PC-3 (cell line): Measurements from ENCODE around the gene KCTD16. TPM values are rescaled to one million over a fixed set of nuclear protein-coding genes. Genes with fewer than 3 reads are reported as not detected.

Experiments used
- ATAC-seq: fragments of 200-7000 bp; cut with Tn5 transposase; 2 replicates; pipeline ENCODE4 v1.9.1; 2020; ENCODE audit warnings: mild to moderate bottlenecking, moderate library complexity
- BruUV-seq: library from RNA; stranded (reverse); fragments of 400-500 nt; replicated peaks from 2 replicates; lab custom pipeline; 2021; lab: Mats Ljungman, UMichigan
- CTCF ChIA-PET: fragments of 300-600 bp; sonication (Branson Sonifier 250); formaldehyde crosslinking; loops from one replicate; lab custom pipeline; 2022; ENCODE audit warnings: antibody characterized with exemption; lab: Charles Lee
- POLR2A ChIA-PET: fragments of 300-600 bp; sonication (Branson Sonifier 250); formaldehyde crosslinking; loops from one replicate; lab custom pipeline; 2022; ENCODE audit warnings: antibody characterized with exemption; ENCODE audit not compliant: unreplicated experiment; lab: Charles Lee
- DNase-seq: peaks from one replicate; pipeline ENCODE4 v3.0.0-alpha.2; 2015
- H2AFZ ChIP-seq: fragments of 300-600 bp; sonication (generic); 2 replicates; pipeline ENCODE4 v1.6.0; 2016; ENCODE audit warnings: antibody characterized with exemption, low read length
- H3F3A ChIP-seq: fragments of 300-600 bp; sonication (generic); one replicate; pipeline ENCODE4 v1.6.0; 2017; ENCODE audit warnings: antibody characterized with exemption, low read length, control low read depth, mild to moderate bottlenecking; ENCODE audit not compliant: unreplicated experiment
- H3K27ac ChIP-seq: fragments of 300-600 bp; sonication (generic); 2 replicates; pipeline ENCODE4 v1.5.1; 2016; ENCODE audit warnings: mild to moderate bottlenecking, low read length
- H3K27me3 ChIP-seq: fragments of 300-600 bp; sonication (generic); 2 replicates; pipeline ENCODE4 v1.6.1; 2016; ENCODE audit warnings: low read length, mixed read lengths
- H3K36me3 ChIP-seq: fragments of 300-600 bp; sonication (generic); 2 replicates; pipeline ENCODE4 v1.6.1; 2016; ENCODE audit warnings: low read depth, mixed run types, low read length, mixed read lengths
- H3K4me1 ChIP-seq: fragments of 300-600 bp; sonication (generic); 2 replicates; pipeline ENCODE4 v1.5.1; 2016; ENCODE audit warnings: low read length; ENCODE audit not compliant: insufficient read depth
- H3K4me2 ChIP-seq: fragments of 300-600 bp; sonication (generic); 2 replicates; pipeline ENCODE4 v1.6.0; 2016; ENCODE audit warnings: low read length
- H3K4me3 ChIP-seq: fragments of 300-600 bp; sonication (generic); 2 replicates; pipeline ENCODE4 v1.5.1; 2016; ENCODE audit warnings: mild to moderate bottlenecking, low read length, mixed read lengths
- H3K79me2 ChIP-seq: fragments of 300-600 bp; sonication (generic); 2 replicates; pipeline ENCODE4 v1.6.1; 2017; ENCODE audit warnings: low read length, mixed read lengths
- H3K9ac ChIP-seq: fragments of 300-600 bp; sonication (generic); 2 replicates; pipeline ENCODE4 v1.6.0; 2016; ENCODE audit warnings: mild to moderate bottlenecking, low read length
- H3K9me2 ChIP-seq: fragments of 300-600 bp; sonication (generic); replicated peaks from 2 replicates; pipeline ENCODE4 v1.6.1; 2016; ENCODE audit warnings: mixed run types, low read length, mixed read lengths
- H3K9me3 ChIP-seq: fragments of 300-600 bp; sonication (generic); 2 replicates; pipeline ENCODE4 v1.6.1; 2016; ENCODE audit warnings: low read length, mixed read lengths
- H4K20me1 ChIP-seq: fragments of 300-600 bp; sonication (generic); 2 replicates; pipeline ENCODE4 v1.6.1; 2016; ENCODE audit warnings: low read length, mixed read lengths
- CTCF ChIP-seq: fragments of 300-600 bp; sonication (generic); conservative IDR thresholded peaks from 2 replicates; pipeline ENCODE4 v1.5.1; 2017; ENCODE audit warnings: antibody characterized with exemption, low read depth, mild to moderate bottlenecking, low read length
- EZH2 ChIP-seq: fragments of 300-600 bp; sonication (generic); IDR thresholded peaks from one replicate; pipeline ENCODE4 v1.6.1; 2017; ENCODE audit warnings: antibody characterized with exemption, mild to moderate bottlenecking, low read length; ENCODE audit not compliant: unreplicated experiment
- EZH2phosphoT487 ChIP-seq: fragments of 300-600 bp; sonication (generic); IDR thresholded peaks from 2 replicates; pipeline ENCODE4 v1.6.1; 2018; ENCODE audit warnings: mild to moderate bottlenecking, antibody characterized with exemption, low read length, borderline replicate concordance
- intact Hi-C: fragments of 100-400 bp; cut with micrococcal nuclease; formaldehyde crosslinking; loops from 2 replicates; pipeline ENCODE4 v1.9.0; 2023
- total RNA-seq: library from RNA; depleted of rRNA; stranded (reverse); fragments of >200 nt; gene quantifications from 2 replicates; pipeline ENCODE4 v1.2.3, GENCODE V29; 2014

Gene KCTD16
- total RNA-seq, 1 experiment from 2014 or later, result not detected

DNA sequence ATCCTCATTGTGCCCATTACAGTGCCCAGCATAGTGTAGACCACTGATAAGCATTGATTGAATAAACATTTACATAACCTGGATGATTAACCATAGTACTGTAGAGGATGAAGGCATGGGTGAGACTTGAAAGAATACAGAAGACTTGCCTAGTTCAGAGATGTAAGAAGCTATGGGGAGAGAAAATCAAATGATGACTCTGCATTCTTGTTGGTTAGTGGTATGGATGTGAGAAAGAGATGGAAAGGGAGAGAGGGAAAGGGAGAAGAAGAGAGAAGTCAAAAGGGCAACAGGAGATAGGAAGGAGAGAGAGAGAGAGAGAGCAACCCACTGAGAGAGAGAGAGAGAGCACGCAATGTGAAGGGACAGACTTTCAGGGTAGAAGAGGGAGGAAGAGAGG, 27.0 kb upstream of the KCTD16 start:
- Histone ChIP-seq H3K36me3 (no peaks in the 10 kb centered on the region), H3K27ac (no peak overlapping the region), H2AFZ (no peak overlapping the region), H3K9ac (no peak overlapping the region), H3K27me3 (no peaks in the 10 kb centered on the region), H3F3A (no peaks in the 10 kb centered on the region), H4K20me1 (no peaks in the 10 kb centered on the region), H3K4me3 (no peak overlapping the region), H3K4me2 (no peak overlapping the region), H3K9me2 (no peaks in the 10 kb centered on the region), H3K79me2 (no peaks in the 10 kb centered on the region), H3K9me3 (no peaks in the 10 kb centered on the region), H3K4me1 (peaks cover 7% of the 10 kb centered on the region; the same call in 1 of the 2 replicates)
- no TSS peak for BruUV-seq
- no peak for DNase-seq
- intact Hi-C loops, result loop anchor here (2.0 to 10.0 kb wide), 4 partner anchors 175 to 439 kb away; no protein-coding TSS in a partner anchor
- no peak for ATAC-seq
- TF ChIP-seq EZH2, result no peak
- TF ChIP-seq EZH2phosphoT487, result no peak
- TF ChIP-seq CTCF, result no peak
- ChIA-PET CTCF (no interaction called here), POLR2A (no interaction called here)

DNA sequence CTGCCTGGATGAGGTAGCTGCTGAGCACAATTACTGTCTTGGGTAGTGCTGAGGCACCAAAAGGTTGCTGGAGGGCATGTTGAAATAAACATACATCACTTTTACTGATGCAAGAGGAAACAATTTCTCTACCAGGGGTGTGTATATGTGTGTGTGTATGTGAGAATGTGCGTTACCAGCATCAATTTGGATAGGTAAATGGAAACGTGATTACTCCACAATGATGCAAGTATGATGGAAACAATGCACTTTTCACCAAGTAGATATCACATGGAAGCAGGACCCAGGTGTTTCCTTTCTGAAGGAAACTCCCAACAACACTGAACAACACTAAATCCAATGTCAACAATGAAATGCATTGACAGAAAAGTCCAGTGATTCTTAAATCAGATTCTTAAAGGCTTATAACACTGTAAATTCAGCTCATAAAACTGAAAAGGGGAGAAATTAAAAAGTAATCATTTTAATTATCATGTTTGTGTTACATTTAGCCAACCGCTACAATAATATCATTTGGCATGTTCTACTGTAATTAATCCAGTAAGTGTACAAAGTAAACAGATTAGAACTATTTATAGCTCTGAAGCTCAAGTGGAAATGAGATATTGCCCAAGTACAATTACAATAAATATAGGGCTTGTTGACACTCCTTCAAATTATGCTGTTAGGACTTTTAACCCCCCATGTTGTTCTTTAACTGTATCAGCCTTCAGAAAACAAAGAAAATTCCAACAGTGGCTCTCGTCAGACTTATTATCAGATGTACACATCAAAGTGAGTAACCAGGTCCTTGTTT, 25.5 kb upstream of the KCTD16 start:
- no peak overlapping the region for H3K4me2 ChIP-seq

More for the DNA sequence above, 25.5 kb upstream of the KCTD16 start:
- CTCF ChIA-PET, result no interaction called here
- H3K4me1 ChIP-seq, result peaks cover 7% of the 10 kb centered on the region; the same call in 1 of the 2 replicates
- H3K9me3 ChIP-seq, result no peaks in the 10 kb centered on the region
- no peak overlapping the region for H3K27ac ChIP-seq
- TF ChIP-seq EZH2phosphoT487 (no peak), CTCF (no peak), EZH2 (no peak)
- no peaks in the 10 kb centered on the region for H3K27me3 ChIP-seq
- H3K9me2 ChIP-seq, result no peaks in the 10 kb centered on the region
- no peaks in the 10 kb centered on the region for H4K20me1 ChIP-seq
- BruUV-seq, result no TSS peak
- H3K36me3 ChIP-seq, result no peaks in the 10 kb centered on the region
- H3K79me2 ChIP-seq, result no peaks in the 10 kb centered on the region
- H3K4me3 ChIP-seq, result no peak overlapping the region
- ATAC-seq (no peak), DNase-seq (no peak)
- no peaks in the 10 kb centered on the region for H3F3A ChIP-seq
- POLR2A ChIA-PET, result no interaction called here
- intact Hi-C loops, result loop anchor here (10.0 kb wide), 2 partner anchors 250 to 440 kb away; no protein-coding TSS in a partner anchor
- H3K9ac ChIP-seq, result no peak overlapping the region
- H2AFZ ChIP-seq, result no peak overlapping the region
